ENCODE measurements around the gene CRYBB3. TPM values are rescaled to one million over a fixed set of nuclear protein-coding genes. Genes with fewer than 3 reads are reported as not detected.
A peak's percentile ranks its signal among the peaks of the same experiment; 100 is the strongest.

The CRYBB3 gene
- total and polyA plus RNA-seq, 2 of the 13 experiments (the other 11 are each of a cell fraction or from before 2014, with no cell fraction given): 0.18 to 0.28 TPM

- TF ChIP-seq POGK (CRISPR knock-in tag; conservative IDR thresholded peaks at IDR 0.05) (0 out of 2 replicates have a peak, but pooled peaks have one; percentile 51), UBTF (CRISPR knock-in tag; IDR thresholded peaks at IDR 0.05) (0 out of 2 replicates have a peak, but pooled peaks have one; percentile 43), ZNF687 (CRISPR knock-in tag; IDR thresholded peaks at IDR 0.05) (0 out of 2 replicates have a peak, but pooled peaks have one; percentile 39), ZNF574 (CRISPR knock-in tag; IDR thresholded peaks at IDR 0.05) (peak; percentile 35; the same call in 1 of the 2 replicates), RAD21 (CRISPR knock-in tag; IDR thresholded peaks at IDR 0.05) (peak; percentile 26; the same call in 1 of the 2 replicates), ZNF292 (CRISPR knock-in tag; IDR thresholded peaks at IDR 0.05; ENCODE audit: borderline replicate concordance, low read depth) (peak; percentile 79), POLR2G (IDR thresholded peaks at IDR 0.05; ENCODE audit: low read depth, low read length) (peak; percentile 30; the same call in 1 of the 2 replicates), ZBED4 (CRISPR knock-in tag; IDR thresholded peaks at IDR 0.05; ENCODE audit: borderline replicate concordance) (peak; percentile 91; the same call in 1 of the 2 replicates)
Measured at GRCh38 chr22:25183949-25184619, 15.6 kb upstream of the CRYBB3 start (continued).

Measured in HepG2 (cell line).